ENCODE measurements around the gene TP53BP2. TPM values are rescaled to one million over a fixed set of nuclear protein-coding genes. Genes with fewer than 3 reads are reported as not detected.

TP53BP2 gene
- polyA plus RNA-seq, 1 experiment: 48.1 TPM

- ChIA-PET POLR2A (no interaction called here), CTCF (interaction anchor here (1.2 to 2.7 kb wide), 3 partner anchors 10 to 64 kb away, joined by 4 to 26 read pairs (median 4); no protein-coding TSS in a partner anchor)
- Histone ChIP-seq H3K27me3 (ENCODE audit: control insufficient read depth, insufficient read depth, low read length) (no peaks in the 10 kb centered on the region), H3K9me3 (ENCODE audit: control insufficient read depth, insufficient read depth, low read length) (no peaks in the 10 kb centered on the region), H3K27ac (ENCODE audit: low read depth, low read length) (peak overlapping the region; percentile 39), H3K4me3 (ENCODE audit: low read depth, low read length) (no peak overlapping the region)
- TF ChIP-seq CTCF (IDR thresholded peaks at IDR 0.05; ENCODE audit: low read depth, low read length): no peak
- DNase-seq (ENCODE audit: low read depth, low spot score): no peak
Observed at GRCh38 chr1:223759273-223759672, 86.5 kb downstream of the TP53BP2 start.

DNA sequence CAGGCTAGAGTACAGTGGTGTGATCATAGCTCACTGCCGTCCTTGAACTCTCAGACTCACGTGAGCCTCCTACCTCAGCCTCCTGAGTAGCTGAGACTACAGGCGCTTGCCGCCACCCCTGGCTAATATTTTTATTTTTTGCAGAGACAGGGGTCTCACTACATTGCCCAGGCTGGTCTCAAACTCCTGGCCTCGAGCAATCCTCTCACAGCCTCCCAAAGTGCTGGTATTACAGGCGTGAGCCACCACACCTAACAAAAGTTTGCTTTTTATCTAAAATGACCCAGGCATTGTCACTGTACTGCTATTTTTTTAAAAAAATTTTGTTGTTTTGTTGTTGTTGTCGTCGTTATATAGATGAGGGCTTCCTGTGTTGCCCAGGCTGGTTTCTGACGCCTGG is 87.0 kb downstream of the TP53BP2 start:
- CTCF ChIA-PET: interaction anchor here (1.3 kb wide), 1 partner anchor 9 kb away, joined by 9 read pairs; no protein-coding TSS in a partner anchor
- H3K4me3 ChIP-seq (ENCODE audit: low read depth, low read length): no peak overlapping the region
- no peaks in the 10 kb centered on the region for H3K9me3 ChIP-seq (ENCODE audit: control insufficient read depth, insufficient read depth, low read length)
- no peak overlapping the region for H3K27ac ChIP-seq (ENCODE audit: low read depth, low read length)
- no peak for DNase-seq (ENCODE audit: low read depth, low spot score)
- POLR2A ChIA-PET: no interaction called here
- TF ChIP-seq CTCF (IDR thresholded peaks at IDR 0.05; ENCODE audit: low read depth, low read length): no peak
- H3K27me3 ChIP-seq (ENCODE audit: control insufficient read depth, insufficient read depth, low read length): no peaks in the 10 kb centered on the region

DNA sequence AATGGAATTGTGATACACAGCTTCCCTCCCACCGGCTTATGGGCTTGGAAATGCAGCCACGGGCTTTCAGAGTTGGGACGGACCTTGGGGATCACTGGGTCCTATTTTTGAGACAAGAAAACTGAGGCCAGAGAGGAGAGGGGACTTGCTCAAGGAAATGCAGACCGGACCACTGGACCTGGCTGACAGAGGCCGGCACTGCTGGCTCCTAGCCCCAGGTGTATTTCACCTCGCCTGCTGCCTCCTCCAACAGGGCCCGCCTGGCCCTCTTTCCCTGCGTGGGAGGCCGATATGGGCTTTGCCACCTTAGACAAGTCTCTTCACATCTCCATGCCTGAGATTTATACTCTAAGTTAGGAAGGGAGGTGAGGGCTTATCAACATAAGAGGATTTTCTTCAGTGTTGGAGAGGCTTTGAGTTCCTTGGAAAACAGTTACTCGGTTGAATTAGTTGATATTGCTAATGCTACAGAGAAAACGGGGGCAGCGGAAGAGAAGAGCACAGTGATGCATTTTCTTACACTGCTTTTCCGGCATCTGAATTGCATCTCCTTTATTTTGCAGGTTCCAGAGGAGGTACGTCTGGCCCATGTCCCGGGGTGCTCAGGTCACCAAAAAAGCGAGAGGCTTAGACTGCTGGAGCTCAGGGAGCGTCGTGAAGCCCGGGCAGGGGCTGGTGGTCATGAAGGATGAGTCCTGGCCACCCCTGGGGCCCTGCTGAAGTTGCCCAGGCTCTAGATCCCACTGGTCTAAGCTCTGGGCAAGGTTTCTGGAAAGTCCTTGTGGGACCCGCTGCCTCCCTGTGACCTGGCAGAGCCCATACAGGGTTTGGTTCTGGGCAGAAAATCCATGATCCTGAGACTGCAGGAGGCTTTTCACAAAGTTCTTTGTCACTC is 88.7 kb downstream of the TP53BP2 start:
- no peak for TF ChIP-seq CTCF (IDR thresholded peaks at IDR 0.05; ENCODE audit: low read depth, low read length)
- ChIA-PET POLR2A (interaction anchor here (0.7 kb wide), 1 partner anchor 39 kb away, joined by 4 read pairs; no protein-coding TSS in a partner anchor), CTCF (interaction anchor here (1.6 kb wide), 1 partner anchor 58 kb away, joined by 3 read pairs; no protein-coding TSS in a partner anchor)
- H3K4me3 ChIP-seq (ENCODE audit: low read depth, low read length): no peak overlapping the region
- DNase-seq (ENCODE audit: low read depth, low spot score): no peak
- no peaks in the 10 kb centered on the region for H3K9me3 ChIP-seq (ENCODE audit: control insufficient read depth, insufficient read depth, low read length)
- peak overlapping the region; percentile 31 for H3K27ac ChIP-seq (ENCODE audit: low read depth, low read length)
- no peaks in the 10 kb centered on the region for H3K27me3 ChIP-seq (ENCODE audit: control insufficient read depth, insufficient read depth, low read length)

DNA sequence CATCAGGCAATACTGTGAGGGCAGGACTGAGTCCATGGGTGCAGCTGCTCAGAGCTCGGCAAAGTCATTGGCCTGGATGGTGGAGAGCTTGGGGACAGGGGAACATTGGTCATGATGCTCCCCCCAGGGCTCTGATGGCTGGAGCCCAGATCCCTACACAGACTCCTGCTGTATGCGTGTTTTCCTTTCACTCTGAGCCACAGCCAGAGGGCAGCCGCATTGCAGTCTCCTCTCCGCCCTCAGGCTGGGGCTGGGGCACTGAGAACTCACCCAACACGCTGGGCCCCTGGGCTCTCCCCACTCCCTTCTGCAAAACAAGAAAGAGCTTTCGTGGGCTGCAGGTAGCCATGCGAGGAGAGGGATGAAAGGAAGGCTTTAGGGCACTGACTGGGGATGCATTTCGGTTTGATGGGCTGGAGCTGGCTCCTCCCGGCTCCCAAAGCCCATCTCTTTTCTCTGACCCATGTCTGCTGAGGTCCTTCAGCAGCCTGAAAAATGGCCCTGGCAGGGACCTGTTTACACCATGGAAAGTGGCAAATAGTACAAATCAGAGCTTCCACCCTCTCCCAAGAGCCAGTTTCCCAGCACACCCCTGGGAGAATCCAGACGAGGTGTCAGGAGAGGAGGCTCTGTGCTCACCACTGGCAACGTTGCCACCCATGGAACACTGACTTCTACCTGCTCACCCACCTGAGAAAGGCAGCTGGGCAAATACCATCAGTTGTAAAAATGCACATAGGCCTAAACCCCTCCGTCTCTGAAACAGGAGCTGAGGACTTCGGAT is 89.6 kb downstream of the TP53BP2 start:
- ChIA-PET POLR2A (no interaction called here), CTCF (interaction anchor here (1.6 kb wide), 1 partner anchor 57 kb away, joined by 3 read pairs; no protein-coding TSS in a partner anchor)
- no peak for DNase-seq (ENCODE audit: low read depth, low spot score)

More for the DNA sequence above, 89.6 kb downstream of the TP53BP2 start:
- Histone ChIP-seq H3K27me3 (ENCODE audit: control insufficient read depth, insufficient read depth, low read length) (no peaks in the 10 kb centered on the region), H3K9me3 (ENCODE audit: control insufficient read depth, insufficient read depth, low read length) (no peaks in the 10 kb centered on the region), H3K27ac (ENCODE audit: low read depth, low read length) (no peak overlapping the region), H3K4me3 (ENCODE audit: low read depth, low read length) (no peak overlapping the region)
- no peak for TF ChIP-seq CTCF (IDR thresholded peaks at IDR 0.05; ENCODE audit: low read depth, low read length)
